Measurements from ENCODE around the gene ESPNL.

GRCh38 chr2:238128534-238129001 lies 28.4 kb downstream of the ESPNL start:
- TF ChIP-seq, protein P1, sequence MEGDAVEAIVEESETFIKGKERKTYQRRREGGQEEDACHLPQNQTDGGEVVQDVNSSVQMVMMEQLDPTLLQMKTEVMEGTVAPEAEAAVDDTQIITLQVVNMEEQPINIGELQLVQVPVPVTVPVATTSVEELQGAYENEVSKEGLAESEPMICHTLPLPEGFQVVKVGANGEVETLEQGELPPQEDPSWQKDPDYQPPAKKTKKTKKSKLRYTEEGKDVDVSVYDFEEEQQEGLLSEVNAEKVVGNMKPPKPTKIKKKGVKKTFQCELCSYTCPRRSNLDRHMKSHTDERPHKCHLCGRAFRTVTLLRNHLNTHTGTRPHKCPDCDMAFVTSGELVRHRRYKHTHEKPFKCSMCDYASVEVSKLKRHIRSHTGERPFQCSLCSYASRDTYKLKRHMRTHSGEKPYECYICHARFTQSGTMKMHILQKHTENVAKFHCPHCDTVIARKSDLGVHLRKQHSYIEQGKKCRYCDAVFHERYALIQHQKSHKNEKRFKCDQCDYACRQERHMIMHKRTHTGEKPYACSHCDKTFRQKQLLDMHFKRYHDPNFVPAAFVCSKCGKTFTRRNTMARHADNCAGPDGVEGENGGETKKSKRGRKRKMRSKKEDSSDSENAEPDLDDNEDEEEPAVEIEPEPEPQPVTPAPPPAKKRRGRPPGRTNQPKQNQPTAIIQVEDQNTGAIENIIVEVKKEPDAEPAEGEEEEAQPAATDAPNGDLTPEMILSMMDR (IDR thresholded peaks at IDR 0.05; ENCODE audit: low read depth, low read length, poor library complexity, severe bottlenecking): no peak
- no peak for TF ChIP-seq EZH2phosphoT487 (IDR thresholded peaks at IDR 0.05; ENCODE audit: borderline replicate concordance, low read length)

Data from DOHH2 (cell line).